GM21381 (cell line): ENCODE measurements around the gene SLC8A3.

Experiments
- ATAC-seq: cut with Tn5 transposase; IDR thresholded peaks from one replicate; pipeline ENCODE4 v1.9.1; 2021; ENCODE audit warnings: mild to moderate bottlenecking, moderate library complexity; ENCODE audit not compliant: unreplicated experiment

SLC8A3 gene

GRCh38 chr14:70032016-70032415, 156.7 kb downstream of the SLC8A3 start:
- ATAC-seq = no peak

- ATAC-seq = no peak
These were observed 159.2 kb downstream of the SLC8A3 start for GRCh38 chr14:70029296-70030132.

- no peak for ATAC-seq
These were observed 160.8 kb downstream of the SLC8A3 start for GRCh38 chr14:70027785-70028428.

GRCh38 chr14:70023871-70024270, 164.9 kb downstream of the SLC8A3 start:
- no peak for ATAC-seq

GRCh38 chr14:70022771-70023445, 165.8 kb downstream of the SLC8A3 start:
- ATAC-seq = no peak

- ATAC-seq = no peak
These were observed 167.1 kb downstream of the SLC8A3 start for GRCh38 chr14:70021548-70022220.

- ATAC-seq = no peak
These were observed 168.2 kb downstream of the SLC8A3 start for GRCh38 chr14:70020352-70021170.

GRCh38 chr14:70019695-70020094, 169.1 kb downstream of the SLC8A3 start:
- ATAC-seq = no peak

GRCh38 chr14:70018713-70019211, 170.0 kb downstream of the SLC8A3 start:
- ATAC-seq = peak; percentile 66

GRCh38 chr14:70018230-70018629, 170.5 kb downstream of the SLC8A3 start:
- ATAC-seq = no peak

- ATAC-seq = no peak
These were observed 174.2 kb downstream of the SLC8A3 start for GRCh38 chr14:70014406-70015095.

- ATAC-seq = no peak
These were observed 175.4 kb downstream of the SLC8A3 start for GRCh38 chr14:70013271-70013873.

GRCh38 chr14:70011708-70012107, 177.0 kb downstream of the SLC8A3 start:
- ATAC-seq = no peak

- no peak for ATAC-seq
These were observed 177.7 kb downstream of the SLC8A3 start for GRCh38 chr14:70011098-70011497.

- ATAC-seq = no peak
These were observed 178.8 kb downstream of the SLC8A3 start for GRCh38 chr14:70009961-70010360.

GRCh38 chr14:70008284-70009262, 180.2 kb downstream of the SLC8A3 start:
- no peak for ATAC-seq

GRCh38 chr14:70006699-70007098, 182.1 kb downstream of the SLC8A3 start:
- ATAC-seq = no peak

GRCh38 chr14:70005281-70005805, 183.4 kb downstream of the SLC8A3 start:
- no peak for ATAC-seq
